ENCODE measurements around the gene ITGBL1.

The ITGBL1 gene

DNA sequence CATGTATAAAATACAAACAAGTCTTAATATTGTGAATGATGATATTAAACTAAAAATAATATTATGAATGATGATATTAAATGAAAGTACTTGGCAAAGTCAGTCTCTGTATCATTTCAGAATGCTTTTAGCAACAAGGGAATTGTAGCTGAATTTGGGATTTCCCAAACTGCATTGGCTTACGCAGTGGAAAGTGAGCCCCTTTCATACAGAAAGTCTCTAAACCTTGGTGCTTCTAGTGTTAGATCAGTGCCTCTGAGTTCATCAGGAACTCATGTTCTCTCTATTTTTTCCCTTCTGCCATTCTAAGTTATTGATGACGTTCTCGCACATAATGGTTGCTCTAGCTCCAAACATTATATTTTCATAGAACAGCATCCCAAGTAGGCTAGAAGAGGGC, 300.0 kb downstream of the ITGBL1 start:
- DNase-seq (ENCODE audit: low read depth) = no peak

DNA sequence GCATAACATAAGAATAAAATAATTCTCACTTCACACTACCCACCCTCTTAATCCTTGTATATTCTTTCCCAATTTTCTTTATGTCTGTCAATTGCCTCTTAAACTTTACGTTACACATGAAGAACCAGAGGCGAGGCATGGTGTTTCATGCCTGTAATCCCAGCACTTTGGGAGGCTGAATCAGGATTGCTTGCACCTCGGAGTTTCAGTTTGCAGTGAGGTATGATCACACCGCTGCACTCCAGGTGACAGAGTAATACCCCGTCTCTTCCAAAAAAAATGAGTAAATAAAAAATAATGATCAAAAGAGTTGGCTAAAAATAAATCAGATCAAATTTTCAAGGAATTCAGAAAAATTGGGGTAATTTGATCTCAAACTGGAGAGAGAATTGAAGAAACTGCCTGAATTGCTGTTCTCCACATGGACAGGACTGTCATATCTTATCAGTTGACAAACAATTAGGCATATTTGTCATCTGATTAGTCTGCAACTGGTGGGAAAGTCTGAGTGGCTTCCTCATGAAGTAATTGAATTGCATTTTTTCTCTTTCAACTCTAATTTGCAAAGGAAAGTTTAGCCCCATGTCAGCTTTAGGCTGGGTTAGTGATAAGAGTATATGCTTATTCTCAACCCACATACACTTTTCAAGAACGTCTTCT, 302.9 kb downstream of the ITGBL1 start:
- no peak for DNase-seq (ENCODE audit: low read depth)

DNA sequence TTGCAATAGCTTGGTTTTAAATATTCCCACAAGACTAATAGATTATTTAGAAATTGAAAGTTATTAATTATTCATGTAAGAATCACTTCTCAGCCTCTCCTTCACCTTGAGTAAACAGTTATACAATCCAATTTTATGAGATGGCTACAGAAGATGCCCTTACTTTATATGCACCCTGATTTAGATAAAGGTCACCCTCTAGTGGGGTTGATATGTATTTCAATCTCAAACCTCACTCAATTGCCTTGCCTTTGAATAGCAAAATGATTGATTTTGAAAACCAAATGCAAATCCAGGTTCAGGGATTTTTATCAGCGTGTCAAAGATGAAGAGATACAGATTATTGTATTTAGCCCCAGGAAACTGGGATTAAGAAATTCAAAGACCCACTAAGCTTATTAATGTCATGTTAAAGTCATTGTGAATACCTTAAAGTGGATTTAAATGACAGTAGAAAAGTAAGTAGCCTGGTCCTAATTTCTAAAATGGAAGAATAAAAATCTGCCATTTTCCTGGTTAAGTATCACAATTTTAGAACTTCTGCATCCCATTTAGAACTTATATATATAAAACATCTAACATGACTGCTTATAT, 305.1 kb downstream of the ITGBL1 start:
- DNase-seq (ENCODE audit: low read depth) = no peak

DNA sequence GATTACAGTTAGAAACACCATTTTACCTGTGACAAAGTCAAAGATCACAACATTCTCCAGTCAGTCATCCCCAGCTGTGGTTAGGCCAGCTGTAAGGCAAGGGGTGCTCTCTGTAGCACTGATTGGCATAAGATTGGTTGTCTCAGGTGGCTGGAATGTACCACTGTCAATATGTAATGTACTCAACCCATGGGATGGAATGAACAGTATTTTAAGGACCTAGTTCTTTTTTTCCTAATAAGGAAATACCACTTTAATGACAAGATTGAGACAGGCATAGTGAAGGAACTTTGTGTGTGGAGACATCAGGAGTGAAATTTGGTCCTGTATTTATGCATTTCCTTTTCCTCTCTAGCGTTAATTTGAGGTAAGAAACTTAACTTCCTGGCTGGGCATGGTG, 310.7 kb downstream of the ITGBL1 start:
- no peak for DNase-seq (ENCODE audit: low read depth)
